H1 (cell line): ENCODE results near the gene SNX21. TPM values are rescaled to one million over a fixed set of nuclear protein-coding genes. Genes with fewer than 3 reads are reported as not detected.

Experiments used
- CTCF ChIA-PET: fragments of 300-600 bp; sonication (Branson Sonifier 250); formaldehyde crosslinking; loops from one replicate; lab custom pipeline; 2021; ENCODE audit not compliant: partially characterized antibody; lab: Charles Lee
- POLR2A ChIA-PET: fragments of 300-600 bp; sonication (Branson Sonifier 250); formaldehyde crosslinking; loops from one replicate; lab custom pipeline; 2021; ENCODE audit warnings: inconsistent platforms; ENCODE audit not compliant: partially characterized antibody; lab: Charles Lee
- DNase-seq, 2 experiments: peaks; one replicate each; pipeline versions ENCODE4 v3.0.0 to v3.0.0-alpha.2; 2010 to 2022; ENCODE audit warnings: low spot score in 2 of 2, low read depth in 1 of 2, mixed read lengths in 1 of 2
- FAIRE-seq: peaks from 2 replicates; lab custom pipeline; 2011; peaks lifted over from hg19 to GRCh38; lab: Jason Lieb, UNC
- H2AFZ ChIP-seq: 2 replicates; pipeline ENCODE4 v1.8.1; 2012; ENCODE audit warnings: low read length, inconsistent platforms
- H2AK5ac ChIP-seq: 2 replicates; pipeline ENCODE4 v1.6.1; 2013; ENCODE audit warnings: low read depth, low read length
- H2BK120ac ChIP-seq: replicated peaks from 2 replicates; pipeline ENCODE3; 2013; ENCODE audit warnings: low read depth, low read length, inconsistent platforms
- H2BK12ac ChIP-seq: 2 replicates; pipeline ENCODE4 v1.6.1; 2013; ENCODE audit warnings: low read depth, low read length
- H2BK15ac ChIP-seq: 2 replicates; pipeline ENCODE4 v1.6.1; 2013; ENCODE audit warnings: low read length
- H2BK20ac ChIP-seq: 2 replicates; pipeline ENCODE4 v1.6.1; 2013; ENCODE audit warnings: low read length
- H2BK5ac ChIP-seq: 2 replicates; pipeline ENCODE4 v1.6.1; 2013; ENCODE audit warnings: low read depth, low read length
- H3K14ac ChIP-seq: 2 replicates; pipeline ENCODE4 v1.6.1; 2013; ENCODE audit warnings: inconsistent platforms; ENCODE audit not compliant: insufficient read length
- H3K18ac ChIP-seq: 2 replicates; pipeline ENCODE4 v1.6.1; 2013; ENCODE audit warnings: low read length; ENCODE audit errors: extremely low read depth
- H3K23ac ChIP-seq: 2 replicates; pipeline ENCODE4 v1.6.1; 2013; ENCODE audit warnings: inconsistent platforms; ENCODE audit not compliant: insufficient read length
- H3K23me2 ChIP-seq: 2 replicates; pipeline ENCODE4 v1.6.1; 2013; ENCODE audit warnings: low read depth, low read length
- H3K27ac ChIP-seq: 2 replicates; pipeline ENCODE4 v1.6.1; 2011; ENCODE audit warnings: low read depth, low read length, inconsistent platforms
- H3K27me3 ChIP-seq, 4 experiments: replicated peaks in 1 of 4; 1 replicate in 1 of 4; 2 replicates in 3 of 4; pipeline versions ENCODE4 v1.6.1 to v1.8.1; 2011 to 2013; ENCODE audit warnings: low read length in 3 of 4, mild to moderate bottlenecking in 3 of 4, inconsistent platforms in 2 of 4, mixed read lengths in 2 of 4, moderate library complexity in 1 of 4; ENCODE audit not compliant: control insufficient read depth in 3 of 4, insufficient read depth in 3 of 4; ENCODE audit errors: extremely low read depth in 1 of 4
- H3K36me3 ChIP-seq, 4 experiments: 2 replicates each; pipeline versions ENCODE4 v1.6.1 to v1.8.1; 2011 to 2013; ENCODE audit warnings: mild to moderate bottlenecking in 4 of 4, low read length in 3 of 4, moderate library complexity in 2 of 4, control low read depth in 1 of 4, inconsistent platforms in 1 of 4; ENCODE audit not compliant: insufficient read depth in 4 of 4, control insufficient read depth in 2 of 4
- H3K4ac ChIP-seq: replicated peaks from 2 replicates; pipeline ENCODE3; 2013; ENCODE audit warnings: low read length, low read depth, mixed read lengths, inconsistent platforms; ENCODE audit not compliant: insufficient read length
- H3K4me1 ChIP-seq, 4 experiments: replicated peaks in 1 of 4; 1 replicate in 1 of 4; 2 replicates in 3 of 4; pipeline versions ENCODE4 v1.6.1 to v1.8.1; 2011 to 2013; ENCODE audit warnings: low read length in 3 of 4, inconsistent platforms in 2 of 4, mixed read lengths in 1 of 4; ENCODE audit not compliant: insufficient read depth in 4 of 4, control insufficient read depth in 3 of 4
- H3K4me2 ChIP-seq, 2 experiments: 2 replicates each; pipeline versions ENCODE4 v1.6.1 to v1.8.1; 2011 to 2013; ENCODE audit warnings: low read depth in 2 of 2, low read length in 2 of 2, control low read depth in 1 of 2, inconsistent platforms in 1 of 2, mild to moderate bottlenecking in 1 of 2; ENCODE audit not compliant: insufficient read depth in 1 of 2
- H3K4me3 ChIP-seq, 4 experiments: fragments of 200-600, 300-600 bp in 1 of 4; sonication (generic), shearing (Covaris generic), sonication (Bioruptor Twin) in 1 of 4; 2 replicates each; pipeline versions ENCODE4 v1.5.1 to v1.8.1; 2011 to 2016; ENCODE audit warnings: low read length in 4 of 4, low read depth in 3 of 4, control low read depth in 2 of 4, inconsistent platforms in 2 of 4, mild to moderate bottlenecking in 2 of 4, mixed read lengths in 1 of 4, moderate library complexity in 1 of 4; ENCODE audit not compliant: insufficient read depth in 2 of 4; ENCODE audit errors: extremely low read depth in 1 of 4
- H3K56ac ChIP-seq: replicated peaks from 2 replicates; pipeline ENCODE3; 2013; ENCODE audit warnings: low read depth, mild to moderate bottlenecking, mixed read lengths, low read length, inconsistent platforms; ENCODE audit not compliant: insufficient read length
- H3K79me1 ChIP-seq: 2 replicates; pipeline ENCODE4 v1.6.1; 2013; ENCODE audit warnings: low read depth, low read length, control low read depth
- H3K79me2 ChIP-seq, 2 experiments: 2 replicates each; pipeline versions ENCODE4 v1.6.1 to v1.8.1; 2012 to 2013; ENCODE audit warnings: low read length in 2 of 2, mild to moderate bottlenecking in 2 of 2, inconsistent platforms in 1 of 2; ENCODE audit not compliant: insufficient read depth in 2 of 2, control insufficient read depth in 1 of 2
- H3K9ac ChIP-seq, 4 experiments: replicated peaks in 1 of 4; 1 replicate in 1 of 4; 2 replicates in 3 of 4; pipeline versions ENCODE4 v1.6.1 to v1.8.1; 2011 to 2013; ENCODE audit warnings: low read depth in 3 of 4, low read length in 3 of 4, control low read depth in 2 of 4, mild to moderate bottlenecking in 2 of 4, moderate library complexity in 2 of 4, inconsistent platforms in 1 of 4; ENCODE audit errors: extremely low read depth in 1 of 4
- H3K9me3 ChIP-seq, 2 experiments: 2 replicates each; pipeline versions ENCODE4 v1.6.1 to v1.8.1; 2012 to 2013; ENCODE audit warnings: mild to moderate bottlenecking in 2 of 2, moderate library complexity in 2 of 2, control low read depth in 1 of 2, inconsistent platforms in 1 of 2, low read depth in 1 of 2, low read length in 1 of 2, mixed read lengths in 1 of 2; ENCODE audit not compliant: insufficient read depth in 2 of 2
- H4K20me1 ChIP-seq, 2 experiments: replicated peaks in 1 of 2; 2 replicates each; pipeline versions ENCODE3 to v1.8.1; 2011 to 2013; ENCODE audit warnings: inconsistent platforms in 2 of 2, low read length in 2 of 2, mild to moderate bottlenecking in 1 of 2; ENCODE audit not compliant: insufficient read depth in 2 of 2, control insufficient read depth in 1 of 2
- H4K5ac ChIP-seq: 2 replicates; pipeline ENCODE4 v1.6.1; 2013; ENCODE audit warnings: low read length, low read depth, mixed read lengths, inconsistent platforms; ENCODE audit not compliant: insufficient read length
- H4K8ac ChIP-seq: 2 replicates; pipeline ENCODE4 v1.8.0; 2013; ENCODE audit warnings: mild to moderate bottlenecking, moderate library complexity, low read length, inconsistent platforms; ENCODE audit not compliant: insufficient read depth; ENCODE audit errors: extremely low read depth
- H4K91ac ChIP-seq: replicated peaks from 2 replicates; pipeline ENCODE3; 2013; ENCODE audit warnings: low read length, mixed read lengths, inconsistent platforms; ENCODE audit not compliant: insufficient read length
- BACH1 ChIP-seq: IDR thresholded peaks from 2 replicates; pipeline ENCODE4 v1.6.1; 2012; ENCODE audit warnings: low read length, improper control_type of control experiment
- KDM1A ChIP-seq: fragments of 200-600, 300-600 bp; sonication (generic); IDR thresholded peaks from 2 replicates; pipeline ENCODE4 v1.7.1; 2016; ENCODE audit warnings: mild to moderate bottlenecking, low read length, borderline replicate concordance
- KDM5A ChIP-seq: fragments of 200-600 bp; IDR thresholded peaks from 2 replicates; pipeline ENCODE4 v1.7.1; 2012; ENCODE audit warnings: mild to moderate bottlenecking, low read length, inconsistent platforms, mixed read lengths
- POLR2A ChIP-seq, 2 experiments: IDR thresholded peaks; 1 replicate in 1 of 2; 2 replicates in 1 of 2; pipeline ENCODE4 v1.6.1; 2011; ENCODE audit warnings: low read depth in 2 of 2, low read length in 2 of 2, mild to moderate bottlenecking in 2 of 2; ENCODE audit errors: control extremely low read depth in 1 of 2
- POLR2AphosphoS5 ChIP-seq: IDR thresholded peaks from 2 replicates; pipeline ENCODE4 v1.6.1; 2011; ENCODE audit warnings: low read depth, low read length
- POU5F1 ChIP-seq: IDR thresholded peaks from 2 replicates; pipeline ENCODE4 v1.6.1; 2011; ENCODE audit warnings: low read depth, mild to moderate bottlenecking, low read length, moderate library complexity
- SIX5 ChIP-seq: IDR thresholded peaks from 2 replicates; pipeline ENCODE4 v1.6.1; 2011; ENCODE audit warnings: mild to moderate bottlenecking, low read depth, low read length
- SP4 ChIP-seq: IDR thresholded peaks from 2 replicates; pipeline ENCODE4 v1.6.1; 2012; ENCODE audit warnings: low read length, inconsistent platforms
- SUZ12 ChIP-seq: fragments of 200-600 bp; sonication (generic); IDR thresholded peaks from 2 replicates; pipeline ENCODE4 v1.6.1; 2012; ENCODE audit warnings: mild to moderate bottlenecking, inconsistent platforms, low read length, moderate library complexity, mixed read lengths
- polyA plus RNA-seq, 7 experiments: library from polyadenylated mRNA; depleted of rRNA in 3 of 7; stranded (reverse) in 5 of 7; unstranded in 2 of 7; fragments of >200 nt in 5 of 7; fragments of 200-250 nt in 2 of 7; gene quantifications; 1 replicate in 5 of 7; 2 replicates in 1 of 7; 4 replicates in 1 of 7; pipeline versions ENCODE4 v1.2.1 to v1.2.3, GENCODE V29; 2011 to 2013; ENCODE audit warnings: missing spikeins in 2 of 7, mixed read lengths in 2 of 7
- total RNA-seq: library from RNA; stranded (reverse); fragmentation: NEBNext Ultra II Directional; extraction: Animal tissue kit (Norgen Biotek cat#: 25700); gene quantifications from 2 replicates; pipeline ENCODE4 v1.2.1, GENCODE V29; 2021
- TF ChIP-seq, protein P1 (sequence below): IDR thresholded peaks from 2 replicates; pipeline ENCODE4 v1.6.1; 2012; ENCODE audit warnings: low read length, inconsistent platforms

Gene SNX21
- total and polyA plus RNA-seq, 2 of the 8 experiments (the other 6 are each of a cell fraction or from before 2014, with no cell fraction given) = 15.8 to 16.8 TPM

DNA sequence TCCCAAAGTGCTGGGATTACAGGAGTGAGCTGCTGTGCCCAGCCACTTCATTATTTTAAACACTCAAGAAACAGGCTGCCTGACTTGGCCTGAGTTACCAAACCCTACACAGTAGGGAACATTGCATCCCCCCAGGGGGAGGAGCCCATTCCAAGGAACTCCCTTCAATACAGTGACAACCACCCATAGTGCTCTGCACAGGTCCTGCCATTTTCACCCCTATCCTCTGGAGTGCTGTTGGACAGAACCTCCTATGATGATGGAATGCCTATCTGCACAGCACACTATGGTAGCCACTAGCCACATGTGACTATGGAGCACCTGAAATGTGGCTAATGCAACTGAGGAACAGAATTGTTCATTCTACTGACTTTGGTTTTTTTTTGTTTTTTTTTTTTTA is 11.9 kb downstream of the SNX21 start:
- DNase-seq (no peak), FAIRE-seq (no peak)
- no peaks in the 10 kb centered on the region for H3K23me2 ChIP-seq
- H3K9me3 ChIP-seq = no peaks in the 10 kb centered on the region
- no peak overlapping the region for H3K4ac ChIP-seq
- no peak overlapping the region for H2BK120ac ChIP-seq
- no peak overlapping the region for H4K5ac ChIP-seq
- no peak overlapping the region for H3K23ac ChIP-seq
- H2BK15ac ChIP-seq = no peak overlapping the region
- H3K9ac ChIP-seq = no peak overlapping the region
- H3K27ac ChIP-seq = no peak overlapping the region
- no peak overlapping the region for H2AFZ ChIP-seq
- no peak overlapping the region for H2BK12ac ChIP-seq
- H3K79me2 ChIP-seq = no peaks in the 10 kb centered on the region; a peak in 1 of 4 replicates
- no peak overlapping the region for H4K91ac ChIP-seq
- H2BK5ac ChIP-seq = no peak overlapping the region
- no peak overlapping the region for H4K8ac ChIP-seq
- peaks cover 15 to 61% (median 27%) of the 10 kb centered on the region in 4 experiments for H3K36me3 ChIP-seq
- H3K14ac ChIP-seq = no peak overlapping the region
- no peak overlapping the region for H3K56ac ChIP-seq
- no peaks in the 10 kb centered on the region for H3K79me1 ChIP-seq
- H3K18ac ChIP-seq = no peak overlapping the region
- no peaks in the 10 kb centered on the region for H3K4me1 ChIP-seq
- H4K20me1 ChIP-seq = no peaks in the 10 kb centered on the region
- POLR2A ChIA-PET = interaction anchor here (0.7 to 13.8 kb wide), 7 partner anchors 9 to 89 kb away, joined by 3 to 178 read pairs (median 5); partner anchors contain the start of genes ACOT8, PCIF1, SNX21 and ZSWIM1
- H2BK20ac ChIP-seq = no peak overlapping the region
- no peaks in the 10 kb centered on the region for H3K27me3 ChIP-seq
- H2AK5ac ChIP-seq = no peak overlapping the region
- H3K4me2 ChIP-seq = no peak overlapping the region
- CTCF ChIA-PET = interaction anchor here (1.2 kb wide), 2 partner anchors 22 to 46 kb away, joined by 3 to 6 read pairs; no protein-coding TSS in a partner anchor
- H3K4me3 ChIP-seq = no peak overlapping the region
- TF ChIP-seq, protein P1, sequence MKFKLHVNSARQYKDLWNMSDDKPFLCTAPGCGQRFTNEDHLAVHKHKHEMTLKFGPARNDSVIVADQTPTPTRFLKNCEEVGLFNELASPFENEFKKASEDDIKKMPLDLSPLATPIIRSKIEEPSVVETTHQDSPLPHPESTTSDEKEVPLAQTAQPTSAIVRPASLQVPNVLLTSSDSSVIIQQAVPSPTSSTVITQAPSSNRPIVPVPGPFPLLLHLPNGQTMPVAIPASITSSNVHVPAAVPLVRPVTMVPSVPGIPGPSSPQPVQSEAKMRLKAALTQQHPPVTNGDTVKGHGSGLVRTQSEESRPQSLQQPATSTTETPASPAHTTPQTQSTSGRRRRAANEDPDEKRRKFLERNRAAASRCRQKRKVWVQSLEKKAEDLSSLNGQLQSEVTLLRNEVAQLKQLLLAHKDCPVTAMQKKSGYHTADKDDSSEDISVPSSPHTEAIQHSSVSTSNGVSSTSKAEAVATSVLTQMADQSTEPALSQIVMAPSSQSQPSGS = no peak
- no peak for TF ChIP-seq POU5F1
- no peak for TF ChIP-seq POLR2A (IDR thresholded peaks at IDR 0.05; ENCODE audit: control extremely low read depth in 1 of 2, low read depth in 2 of 2, low read length in 2 of 2)
- no peak for TF ChIP-seq SP4
- TF ChIP-seq SUZ12 = no peak
- no peak for TF ChIP-seq BACH1
- no peak for TF ChIP-seq KDM1A
- no peak for TF ChIP-seq POLR2AphosphoS5
- no peak for TF ChIP-seq SIX5
- TF ChIP-seq KDM5A = no peak
